DMS53 treated with DMSO at 0.1 percent for 48 hours (cell line): ENCODE results near the gene YPEL1.

ENCODE experiments used
- DNase-seq: peaks from one replicate; lab custom pipeline; 2025; ENCODE audit not compliant: unreplicated experiment; lab: John Stamatoyannopoulos, UW

The YPEL1 gene, protein sequence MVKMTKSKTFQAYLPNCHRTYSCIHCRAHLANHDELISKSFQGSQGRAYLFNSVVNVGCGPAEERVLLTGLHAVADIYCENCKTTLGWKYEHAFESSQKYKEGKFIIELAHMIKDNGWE

DNA sequence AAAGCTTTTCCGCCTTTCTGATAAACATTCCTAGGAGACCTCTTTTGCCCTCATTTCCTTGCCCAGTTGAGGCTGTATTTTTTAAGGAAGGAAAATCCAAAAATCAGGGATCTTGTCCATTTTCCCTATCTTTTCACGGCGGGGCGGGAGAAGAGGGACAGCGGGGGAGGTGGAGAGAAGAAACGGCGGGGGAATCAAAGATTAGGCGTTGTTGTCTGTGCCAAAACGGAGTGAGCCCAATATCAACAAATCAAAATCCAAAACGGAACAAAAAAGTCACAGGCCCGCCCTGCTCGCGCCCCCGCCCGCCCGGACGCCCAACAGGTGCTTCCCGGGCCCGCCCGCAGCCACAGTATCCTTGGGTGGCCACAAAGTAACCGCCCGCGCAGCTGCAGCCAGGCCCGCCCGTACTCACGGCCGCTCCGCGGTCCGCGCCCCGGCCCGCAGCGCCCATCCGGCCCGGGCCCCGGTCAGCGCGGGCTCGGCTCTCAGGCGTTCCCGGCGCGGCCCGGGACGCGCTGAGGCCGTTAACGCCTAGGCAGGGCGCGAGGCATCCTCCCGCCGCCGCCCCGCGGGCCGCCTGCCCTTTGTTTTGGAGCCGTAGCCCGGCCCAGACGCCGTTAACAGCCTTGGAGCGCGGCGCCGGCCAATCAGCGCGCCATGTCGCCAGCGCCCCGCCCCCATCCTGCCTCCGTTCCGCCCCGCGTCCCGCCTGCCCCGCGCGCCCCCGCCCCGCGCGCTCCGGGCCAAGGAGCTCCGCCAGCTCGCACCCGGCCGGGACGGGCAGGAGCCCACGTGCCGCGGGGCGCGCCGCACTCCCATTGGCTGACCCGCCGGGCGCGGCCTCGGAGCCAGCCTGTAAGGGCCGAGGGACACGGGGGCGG is at the start of gene YPEL1:
Gene YPEL1 (minus strand): TSS at position 595 of the 884 bp plus-strand sequence. CDS start 25,050 bp downstream, outside the sequence.
- DNase-seq, result peak; percentile 52

DNA sequence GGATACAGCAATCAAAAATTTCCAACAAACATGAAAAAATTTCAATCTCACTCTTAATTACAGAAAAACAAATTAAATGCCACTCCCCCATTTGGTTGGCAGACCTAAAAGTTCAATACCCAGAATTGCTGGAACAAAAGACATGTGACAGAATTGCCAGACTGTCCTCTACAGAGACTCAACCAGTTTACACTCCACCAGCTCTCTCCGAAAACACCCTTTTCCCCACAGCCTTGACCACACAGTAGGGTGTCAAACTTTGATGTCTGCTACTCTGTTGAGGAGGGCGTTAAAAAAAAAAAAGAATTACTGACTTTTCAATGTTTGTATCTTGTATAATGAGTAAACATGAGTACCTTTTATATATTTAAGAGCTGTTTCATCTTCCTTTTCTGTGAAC is 44.7 kb upstream of the YPEL1 start:
- no peak for DNase-seq

DNA sequence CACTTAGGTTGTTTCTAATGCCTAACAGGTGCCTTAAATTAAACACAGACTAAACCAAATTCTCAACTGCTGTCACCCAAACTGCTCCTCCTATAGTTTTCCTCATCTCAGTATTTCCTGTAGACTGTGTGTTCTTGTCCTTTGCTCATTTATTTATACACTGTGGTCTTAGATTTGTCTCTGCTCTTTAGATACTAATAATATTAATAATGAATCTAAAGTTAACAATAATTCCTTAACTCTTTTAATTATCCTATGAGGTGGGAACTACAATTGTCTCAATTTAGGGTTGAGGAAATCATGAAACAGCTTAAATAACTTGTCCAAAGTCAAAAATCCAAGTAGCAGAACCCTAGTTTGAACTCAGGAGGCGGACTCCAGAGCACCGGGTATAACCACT is 43.9 kb upstream of the YPEL1 start:
- no peak for DNase-seq

- no peak for DNase-seq
Observed at GRCh38 chr22:21778705-21779363, 43.2 kb upstream of the YPEL1 start.

DNA sequence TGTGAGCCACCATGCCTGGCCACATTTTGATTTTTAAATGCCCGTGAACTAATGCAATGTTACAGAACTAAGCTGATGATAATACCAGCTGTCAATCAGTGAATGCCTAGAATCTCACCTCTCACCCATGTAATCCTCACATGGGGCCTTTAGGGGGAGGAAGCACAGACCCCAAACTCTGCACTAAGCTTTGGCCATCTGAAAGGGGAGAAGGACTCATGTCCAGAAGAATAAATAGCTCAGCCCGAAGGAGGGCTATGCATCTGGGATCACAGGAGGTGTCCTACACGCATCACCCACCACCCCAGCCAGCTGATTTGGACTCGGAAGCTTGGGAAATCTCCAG is 36.0 kb upstream of the YPEL1 start:
- no peak for DNase-seq

GRCh38 chr22:21768435-21768834 is 32.8 kb upstream of the YPEL1 start:
- no peak for DNase-seq

DNA sequence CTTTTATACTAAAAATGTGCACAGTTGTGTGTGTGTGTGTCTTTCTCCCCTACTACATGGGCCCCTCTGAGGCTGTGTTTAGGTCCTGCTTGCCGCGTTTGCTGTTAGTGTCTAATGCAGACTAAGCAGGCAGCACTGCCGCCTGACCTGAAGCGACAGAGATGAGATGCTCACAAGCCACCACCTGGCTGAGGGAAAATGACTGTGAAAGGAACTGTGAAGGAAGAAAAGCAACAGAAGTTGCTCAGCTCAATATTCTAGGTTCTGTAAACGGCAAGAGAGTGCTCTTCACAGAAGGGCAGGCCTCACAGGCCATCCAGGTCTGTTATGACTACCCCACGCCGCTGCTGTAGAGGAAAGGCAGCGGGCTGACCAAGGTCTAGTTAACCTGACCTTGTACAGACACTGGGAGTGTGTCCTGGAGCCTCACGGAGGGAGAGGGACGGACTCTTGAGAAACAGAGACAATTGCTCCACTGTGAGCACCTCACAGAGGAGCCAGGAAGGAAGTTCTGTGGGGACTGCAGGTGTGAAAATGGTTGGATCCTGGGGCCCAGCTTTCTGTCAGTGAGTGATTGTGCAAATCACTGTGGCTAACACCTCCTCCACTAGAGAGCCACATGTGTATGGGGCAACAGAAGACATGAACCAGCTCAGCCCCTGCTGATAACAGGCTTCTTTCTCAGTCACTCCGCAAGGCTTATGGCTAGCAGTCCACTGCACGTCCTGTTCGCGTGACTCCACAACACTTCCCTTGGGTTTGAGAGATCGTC is 31.3 kb upstream of the YPEL1 start:
- no peak for DNase-seq

DNA sequence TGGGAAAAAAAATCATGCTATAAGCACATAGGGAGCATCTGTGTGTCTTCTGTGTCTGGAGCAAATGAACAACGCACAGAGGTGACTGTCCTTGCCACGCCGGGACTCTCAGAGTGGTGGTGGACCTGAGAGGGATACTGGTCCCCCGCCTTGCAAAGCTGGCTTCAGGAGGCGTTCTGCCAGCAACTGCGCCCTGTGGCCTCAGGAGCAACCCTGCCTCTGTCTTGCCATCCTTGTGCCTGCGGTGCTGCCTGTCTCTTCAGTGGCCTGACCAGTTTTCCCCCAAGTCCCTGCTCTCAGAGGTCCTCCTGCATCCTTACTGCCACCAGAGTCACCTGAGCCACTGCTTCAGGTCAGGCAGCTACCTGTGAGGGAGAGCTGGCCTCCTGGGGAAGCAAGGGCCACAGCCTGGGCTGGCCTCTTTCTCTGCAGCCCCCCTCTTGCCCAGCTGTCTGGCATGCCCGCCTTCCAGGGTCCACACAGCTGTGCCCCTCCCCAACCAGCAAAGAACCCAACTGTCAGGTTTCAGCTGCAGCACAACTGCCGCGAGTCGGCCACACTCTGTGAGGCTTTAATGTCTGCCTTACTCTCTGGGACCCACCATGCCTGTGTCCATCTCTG is 30.4 kb upstream of the YPEL1 start:
- DNase-seq, result no peak

- no peak for DNase-seq
Observed at GRCh38 chr22:21764038-21764804, 28.6 kb upstream of the YPEL1 start.

- no peak for DNase-seq
Observed at GRCh38 chr22:21762712-21763581, 27.4 kb upstream of the YPEL1 start.

DNA sequence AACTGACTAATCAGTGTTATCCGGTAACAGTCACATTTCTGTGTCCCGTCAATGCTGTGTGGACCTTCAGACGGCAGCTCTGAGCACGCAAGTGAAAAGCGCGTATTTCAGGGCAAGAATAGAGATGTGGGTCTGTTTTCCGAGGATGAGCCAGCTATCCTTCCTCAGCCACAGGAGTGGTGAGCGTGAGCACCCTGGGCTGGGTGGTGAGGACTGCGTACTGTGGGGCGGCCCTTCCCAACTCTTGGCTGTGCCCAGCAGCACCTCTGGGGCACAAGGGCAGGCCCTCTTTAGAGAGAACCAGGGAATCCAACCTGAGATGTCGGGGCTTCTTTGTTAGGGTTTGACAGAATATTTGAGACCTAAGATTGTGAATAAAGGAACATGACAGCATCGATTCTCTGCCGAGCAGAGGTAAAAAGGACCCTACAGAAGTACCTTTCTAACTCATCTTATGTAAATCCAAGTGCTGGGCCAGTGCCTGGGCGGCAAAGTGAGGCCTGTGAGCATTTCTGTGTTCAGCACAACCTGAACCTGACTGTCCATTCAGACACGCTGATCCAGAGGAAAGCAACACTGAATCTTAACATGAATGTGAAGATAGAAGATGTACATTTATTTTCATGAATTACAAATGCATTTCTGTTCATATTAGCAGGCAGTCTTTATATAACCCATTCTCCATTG is 26.5 kb upstream of the YPEL1 start:
- no peak for DNase-seq

GRCh38 chr22:21761086-21761485 is 25.5 kb upstream of the YPEL1 start:
- DNase-seq, result no peak

DNA sequence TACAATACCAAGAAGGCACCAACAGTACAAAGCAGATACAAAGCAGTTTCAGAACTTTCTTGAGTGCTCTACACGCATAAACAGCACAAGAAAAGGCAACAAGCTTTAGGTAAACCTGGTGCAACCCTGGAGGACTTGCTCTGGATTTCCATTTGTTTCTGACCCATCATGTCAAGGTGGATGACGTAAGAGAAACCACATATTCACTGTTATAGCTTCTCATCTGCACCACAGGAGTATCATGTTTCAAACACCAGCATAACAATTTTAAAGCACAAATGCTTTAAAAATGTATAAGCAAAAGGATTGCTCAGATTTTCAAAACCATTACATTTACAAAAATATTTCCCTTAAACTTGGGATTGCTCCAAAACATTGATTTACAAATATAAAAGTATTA is 25.0 kb upstream of the YPEL1 start:
- DNase-seq, result no peak

DNA sequence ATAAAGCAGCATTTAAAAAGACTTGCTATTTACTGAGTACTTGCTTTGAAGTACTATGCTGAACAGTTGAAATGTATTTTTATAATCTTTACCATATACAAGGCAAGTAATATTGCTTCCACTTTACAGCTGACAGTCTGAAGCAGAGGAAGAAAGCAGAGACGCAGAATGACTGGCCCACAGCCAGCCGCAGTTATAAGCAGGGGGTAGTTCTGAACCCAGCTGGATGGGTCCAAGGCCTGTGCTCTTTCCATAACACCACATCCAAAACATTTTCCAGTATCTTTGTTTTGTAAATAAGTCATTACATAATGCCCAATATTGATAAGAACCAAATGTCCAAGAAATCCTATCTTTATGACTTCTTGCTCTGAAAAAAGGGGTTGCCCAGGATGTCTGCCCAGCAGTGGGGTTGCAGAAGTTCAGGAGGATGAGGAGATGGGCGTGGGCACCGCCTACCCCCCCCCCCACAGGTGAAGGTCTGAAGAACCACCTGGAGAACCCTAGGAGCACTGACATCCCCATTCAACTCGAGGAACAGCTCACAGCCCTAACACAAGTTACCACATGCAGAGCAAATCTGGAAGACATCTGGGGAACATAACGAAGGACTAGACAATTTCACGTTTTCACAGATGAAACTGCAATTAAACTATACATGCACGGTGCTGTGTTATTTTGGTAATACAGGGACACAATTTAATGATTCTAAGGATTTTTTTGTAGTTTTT is 24.2 kb upstream of the YPEL1 start:
- no peak for DNase-seq

DNA sequence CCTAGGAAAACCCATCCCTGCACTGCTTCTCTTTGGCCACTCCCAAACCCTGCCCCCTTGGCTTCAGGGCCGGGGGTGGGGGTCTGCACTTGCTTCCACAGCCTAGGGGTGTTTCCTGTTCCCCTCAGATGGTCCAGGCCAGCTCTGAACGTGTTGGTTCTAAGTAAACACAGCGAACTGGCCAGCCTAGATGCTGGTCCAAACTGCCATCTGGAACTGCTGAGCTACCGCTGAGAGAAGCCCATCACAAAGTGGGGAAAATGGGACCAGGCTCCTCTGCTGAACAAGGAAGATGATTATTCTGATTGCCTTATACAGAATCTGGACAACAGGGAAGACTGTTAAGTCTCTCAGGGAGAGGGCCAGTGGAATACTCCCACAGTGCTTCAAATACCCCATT is 23.5 kb upstream of the YPEL1 start:
- DNase-seq, result no peak

GRCh38 chr22:21758091-21758864 is 22.7 kb upstream of the YPEL1 start:
- no peak for DNase-seq

- no peak for DNase-seq
Observed at GRCh38 chr22:21755851-21756284, 20.3 kb upstream of the YPEL1 start.
